ENCODE data around the gene TIPRL. TPM values are rescaled to one million over a fixed set of nuclear protein-coding genes. Genes with fewer than 3 reads are reported as not detected.
A peak's percentile ranks its signal among the peaks of the same experiment; 100 is the strongest.

Gene TIPRL
- total RNA-seq, 1 donor from 2014 or later: 24.5 TPM

GRCh38 chr1:168234846-168235547 lies 56.2 kb downstream of the TIPRL start:
- DNase-seq (ENCODE audit: extremely low spot score, unreplicated experiment): no peak
- Mint-ChIP-seq H3K27ac (peak overlapping the region; percentile 5), H3K4me1 (ENCODE audit: unreplicated experiment) (no peaks in the 10 kb centered on the region), H3K4me3 (no peak overlapping the region), H3K27me3 (no peaks in the 10 kb centered on the region), H3K9me3 (no peaks in the 10 kb centered on the region), H3K36me3 (peaks cover 39% of the 10 kb centered on the region)
- TF ChIP-seq CTCF (conservative IDR thresholded peaks at IDR 0.05): peak; percentile 65

- H3K27me3 Mint-ChIP-seq: no peaks in the 10 kb centered on the region
- no peak overlapping the region for H3K4me3 Mint-ChIP-seq
- peak; percentile 1 for TF ChIP-seq CTCF (conservative IDR thresholded peaks at IDR 0.05)
- H3K4me1 Mint-ChIP-seq (ENCODE audit: unreplicated experiment): no peaks in the 10 kb centered on the region
- peak overlapping the region; percentile 5 for H3K27ac Mint-ChIP-seq
- H3K9me3 Mint-ChIP-seq: no peaks in the 10 kb centered on the region
- no peak for DNase-seq (ENCODE audit: extremely low spot score, unreplicated experiment)
- H3K36me3 Mint-ChIP-seq: peaks cover 43% of the 10 kb centered on the region
Observed at GRCh38 chr1:168235548-168235885, 56.8 kb downstream of the TIPRL start.

- no peak for DNase-seq (ENCODE audit: extremely low spot score, unreplicated experiment)
- TF ChIP-seq CTCF (conservative IDR thresholded peaks at IDR 0.05): no peak
- no peaks in the 10 kb centered on the region for H3K4me1 Mint-ChIP-seq (ENCODE audit: unreplicated experiment)
- H3K36me3 Mint-ChIP-seq: peaks cover 43% of the 10 kb centered on the region
- no peak overlapping the region for H3K4me3 Mint-ChIP-seq
- H3K9me3 Mint-ChIP-seq: no peaks in the 10 kb centered on the region
- H3K27ac Mint-ChIP-seq: peak overlapping the region; percentile 5
- H3K27me3 Mint-ChIP-seq: no peaks in the 10 kb centered on the region
Observed at GRCh38 chr1:168235937-168236336, 57.2 kb downstream of the TIPRL start.

GRCh38 chr1:168236836-168237611 lies 58.3 kb downstream of the TIPRL start:
- TF ChIP-seq CTCF (conservative IDR thresholded peaks at IDR 0.05): no peak
- H3K27ac Mint-ChIP-seq: no peak overlapping the region
- peaks cover 48% of the 10 kb centered on the region for H3K36me3 Mint-ChIP-seq
- H3K4me3 Mint-ChIP-seq: no peak overlapping the region
- H3K27me3 Mint-ChIP-seq: no peaks in the 10 kb centered on the region
- H3K9me3 Mint-ChIP-seq: no peaks in the 10 kb centered on the region
- H3K4me1 Mint-ChIP-seq (ENCODE audit: unreplicated experiment): no peaks in the 10 kb centered on the region
- no peak for DNase-seq (ENCODE audit: extremely low spot score, unreplicated experiment)

GRCh38 chr1:168243198-168243597 lies 64.4 kb downstream of the TIPRL start:
- DNase-seq (ENCODE audit: extremely low spot score, unreplicated experiment): no peak
- Mint-ChIP-seq H3K9me3 (no peaks in the 10 kb centered on the region), H3K27ac (peak overlapping the region; percentile 81), H3K27me3 (no peaks in the 10 kb centered on the region), H3K4me3 (no peak overlapping the region), H3K4me1 (ENCODE audit: unreplicated experiment) (peaks cover 12% of the 10 kb centered on the region), H3K36me3 (peaks cover 55% of the 10 kb centered on the region)
- TF ChIP-seq CTCF (conservative IDR thresholded peaks at IDR 0.05): no peak

All from type B pancreatic cell (in vitro differentiated cells).